Esophagus muscularis mucosa (tissue), 4 donors: Measurements from ENCODE around the gene SLC24A4. TPM values are rescaled to one million over a fixed set of nuclear protein-coding genes. Genes with fewer than 3 reads are reported as not detected.

Experiments
- DNase-seq: peaks from one replicate; pipeline ENCODE4 v3.0.0-alpha.2; 2017; ENCODE audit errors: extremely low spot score
- H3K27ac ChIP-seq, 4 donors: fragments of 200-600 bp; sonication (generic); replicated peaks in 1 of 4; 1 replicate in 3 of 4; 2 replicates in 1 of 4; pipeline ENCODE4 v1.5.1; 2016 to 2019; ENCODE audit warnings: mild to moderate bottlenecking in 1 of 4
- H3K27me3 ChIP-seq, 4 donors: fragments of 200-600 bp; sonication (generic); one replicate each; pipeline versions ENCODE4 v1.5.1 to v1.6.0; 2016 to 2019
- H3K36me3 ChIP-seq, 4 donors: fragments of 200-600 bp; sonication (generic); one replicate each; pipeline ENCODE4 v1.5.1; 2016 to 2019
- H3K4me1 ChIP-seq, 4 donors: fragments of 200-600 bp; sonication (generic); one replicate each; pipeline ENCODE4 v1.5.1; 2016 to 2019
- H3K4me3 ChIP-seq, 4 donors: fragments of 200-600 bp; sonication (generic); 1 replicate in 2 of 4; 2 replicates in 2 of 4; pipeline ENCODE4 v1.5.1; 2016 to 2019; ENCODE audit warnings: mild to moderate bottlenecking in 4 of 4, moderate library complexity in 1 of 4
- H3K9me3 ChIP-seq, 4 donors: fragments of 200-600 bp; sonication (generic); 1 replicate in 3 of 4; 2 replicates in 1 of 4; pipeline ENCODE4 v1.5.1; 2016 to 2019
- EP300 ChIP-seq: sonication (generic); formaldehyde crosslinking; IDR thresholded peaks from one replicate; pipeline ENCODE4 v1.6.1; 2017; ENCODE audit warnings: antibody characterized with exemption
- POLR2A ChIP-seq: fragments of 450-650 bp; IDR thresholded peaks from one replicate; pipeline ENCODE4 v1.6.1; 2017; ENCODE audit warnings: antibody characterized with exemption, moderate library complexity, mild to moderate bottlenecking, low read depth
- POLR2AphosphoS5 ChIP-seq, 2 donors: sonication (generic); formaldehyde crosslinking; IDR thresholded peaks; one replicate each; pipeline ENCODE4 v1.6.1; 2017; ENCODE audit warnings: antibody characterized with exemption in 2 of 2
- WGBS: methylation state at CpG from one replicate; pipeline ENCODE4 v1.1.5; 2018; 5-methylcytosine and 5-hydroxymethylcytosine counted together
- intact Hi-C: fragments of 100-400 bp; cut with DNase I; formaldehyde crosslinking; loops from one replicate; pipeline ENCODE4 v1.15.1; 2023
- total RNA-seq, 4 donors: library from RNA; depleted of rRNA; stranded (reverse); fragments of >200 nt; gene quantifications; one replicate each; pipeline versions ENCODE4 v1.1.0 to v1.2.1, GENCODE V29; 2016
- TF ChIP-seq, protein P1 (sequence below), 3 experiments: fragments of 200-600 bp in 2 of 3; fragments of 450-650 bp in 1 of 3; sonication (generic) in 2 of 3; IDR thresholded peaks; one replicate each; pipeline ENCODE4 v1.5.1; 2017 to 2019; ENCODE audit warnings: antibody characterized with exemption in 3 of 3, mild to moderate bottlenecking in 2 of 3, moderate library complexity in 1 of 3

SLC24A4 gene
- total RNA-seq, 4 donors from 2014 or later: 1.7 to 2.9 (median 2.1) TPM

DNA sequence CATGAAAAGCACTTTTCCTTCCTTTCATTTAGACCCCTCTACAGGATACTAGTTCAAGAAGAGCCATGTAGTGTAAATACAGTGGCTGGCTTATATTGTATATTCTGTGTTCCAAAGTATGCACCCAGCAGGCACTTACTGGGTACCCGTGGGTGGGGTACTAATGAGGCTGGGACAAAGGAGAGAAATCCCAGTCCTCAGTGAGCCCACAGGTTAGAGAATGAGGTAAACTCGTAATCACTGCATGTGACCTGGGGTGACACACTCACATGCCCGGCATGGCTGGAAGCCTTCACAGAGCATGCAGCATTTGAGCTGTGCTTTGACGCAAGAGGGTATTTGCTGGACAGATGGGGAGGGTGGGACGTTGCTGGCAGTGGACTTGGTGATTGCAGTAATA is 17.1 kb downstream of the SLC24A4 start:
- intact Hi-C loops: no loop called here
- no peak for DNase-seq
- 74% methylated on average over 5 of the region's 5 CpGs for WGBS
- H3K36me3 ChIP-seq: no peaks in the 10 kb centered on the region
- no peaks in the 10 kb centered on the region for H3K9me3 ChIP-seq
- no peak for TF ChIP-seq POLR2A
- TF ChIP-seq, protein P1, sequence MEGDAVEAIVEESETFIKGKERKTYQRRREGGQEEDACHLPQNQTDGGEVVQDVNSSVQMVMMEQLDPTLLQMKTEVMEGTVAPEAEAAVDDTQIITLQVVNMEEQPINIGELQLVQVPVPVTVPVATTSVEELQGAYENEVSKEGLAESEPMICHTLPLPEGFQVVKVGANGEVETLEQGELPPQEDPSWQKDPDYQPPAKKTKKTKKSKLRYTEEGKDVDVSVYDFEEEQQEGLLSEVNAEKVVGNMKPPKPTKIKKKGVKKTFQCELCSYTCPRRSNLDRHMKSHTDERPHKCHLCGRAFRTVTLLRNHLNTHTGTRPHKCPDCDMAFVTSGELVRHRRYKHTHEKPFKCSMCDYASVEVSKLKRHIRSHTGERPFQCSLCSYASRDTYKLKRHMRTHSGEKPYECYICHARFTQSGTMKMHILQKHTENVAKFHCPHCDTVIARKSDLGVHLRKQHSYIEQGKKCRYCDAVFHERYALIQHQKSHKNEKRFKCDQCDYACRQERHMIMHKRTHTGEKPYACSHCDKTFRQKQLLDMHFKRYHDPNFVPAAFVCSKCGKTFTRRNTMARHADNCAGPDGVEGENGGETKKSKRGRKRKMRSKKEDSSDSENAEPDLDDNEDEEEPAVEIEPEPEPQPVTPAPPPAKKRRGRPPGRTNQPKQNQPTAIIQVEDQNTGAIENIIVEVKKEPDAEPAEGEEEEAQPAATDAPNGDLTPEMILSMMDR (IDR thresholded peaks at IDR 0.05): no peak
- no peak for TF ChIP-seq EP300
- TF ChIP-seq POLR2AphosphoS5 (IDR thresholded peaks at IDR 0.05): no peak
- H3K4me1 ChIP-seq: no peaks in the 10 kb centered on the region
- H3K27me3 ChIP-seq: peaks cover 0 to 4% (median 0%) of the 10 kb centered on the region in 4 donors
- no peak overlapping the region for H3K27ac ChIP-seq
- no peak overlapping the region for H3K4me3 ChIP-seq

DNA sequence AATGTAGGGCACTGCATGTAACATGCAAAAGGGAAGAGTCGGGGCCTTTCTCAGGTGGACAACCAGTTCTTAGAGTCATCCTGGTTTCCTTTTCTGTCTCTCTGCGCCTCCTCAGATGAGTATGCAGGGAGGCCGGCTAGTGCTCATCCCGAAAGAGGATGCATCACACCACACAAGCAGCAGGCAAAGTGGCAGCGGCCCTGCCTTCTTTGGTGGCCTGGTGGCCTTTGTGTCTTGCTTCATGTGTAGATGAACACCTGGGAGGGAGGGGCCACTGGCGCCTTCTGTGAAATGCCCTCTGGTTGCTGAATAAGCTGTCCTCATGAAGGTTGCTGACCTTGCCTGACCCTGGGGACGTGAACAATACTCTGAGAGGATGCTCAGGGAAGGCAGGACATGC is 18.0 kb downstream of the SLC24A4 start:
- H3K9me3 ChIP-seq: no peaks in the 10 kb centered on the region
- intact Hi-C loops: no loop called here
- DNase-seq: no peak
- H3K27ac ChIP-seq: no peak overlapping the region
- H3K4me1 ChIP-seq: no peaks in the 10 kb centered on the region
- no peak overlapping the region for H3K4me3 ChIP-seq
- no peaks in the 10 kb centered on the region for H3K36me3 ChIP-seq
- H3K27me3 ChIP-seq: peaks cover 0 to 4% (median 0%) of the 10 kb centered on the region in 4 donors
- TF ChIP-seq POLR2AphosphoS5 (IDR thresholded peaks at IDR 0.05): no peak
- TF ChIP-seq, protein P1 (IDR thresholded peaks at IDR 0.05): no peak
- no peak for TF ChIP-seq EP300
- no peak for TF ChIP-seq POLR2A
- WGBS: 89% methylated on average over 7 of the region's 7 CpGs

DNA sequence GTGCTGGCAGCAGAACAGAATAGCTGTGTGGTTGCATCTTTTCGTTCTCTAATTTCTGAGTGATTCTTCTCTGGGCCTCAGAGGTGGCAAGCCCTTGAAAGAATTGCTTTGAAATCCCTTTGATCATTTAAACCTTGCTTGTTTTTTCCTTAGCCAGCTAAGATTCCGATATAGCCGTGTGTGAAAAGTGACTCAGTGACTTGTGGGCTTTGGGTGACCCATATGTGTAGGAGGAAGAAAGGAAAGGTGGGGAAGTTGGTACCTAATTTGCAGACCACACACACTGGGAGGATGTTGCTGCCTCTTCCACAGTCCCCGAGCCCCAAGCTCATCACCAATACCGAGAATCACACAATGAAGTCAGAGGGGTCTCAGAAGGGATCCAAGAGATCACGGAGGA is 18.8 kb downstream of the SLC24A4 start:
- 89% methylated on average over 6 of the region's 6 CpGs for WGBS
- Histone ChIP-seq H3K36me3 (no peaks in the 10 kb centered on the region), H3K9me3 (no peaks in the 10 kb centered on the region), H3K27me3 (peaks cover 0 to 4% (median 0%) of the 10 kb centered on the region in 4 donors), H3K27ac (no peak overlapping the region), H3K4me1 (no peaks in the 10 kb centered on the region), H3K4me3 (no peak overlapping the region)
- TF ChIP-seq POLR2AphosphoS5 (IDR thresholded peaks at IDR 0.05): no peak
- no peak for TF ChIP-seq POLR2A
- TF ChIP-seq, protein P1 (IDR thresholded peaks at IDR 0.05): no peak
- no peak for TF ChIP-seq EP300
- no peak for DNase-seq
- intact Hi-C loops: no loop called here

DNA sequence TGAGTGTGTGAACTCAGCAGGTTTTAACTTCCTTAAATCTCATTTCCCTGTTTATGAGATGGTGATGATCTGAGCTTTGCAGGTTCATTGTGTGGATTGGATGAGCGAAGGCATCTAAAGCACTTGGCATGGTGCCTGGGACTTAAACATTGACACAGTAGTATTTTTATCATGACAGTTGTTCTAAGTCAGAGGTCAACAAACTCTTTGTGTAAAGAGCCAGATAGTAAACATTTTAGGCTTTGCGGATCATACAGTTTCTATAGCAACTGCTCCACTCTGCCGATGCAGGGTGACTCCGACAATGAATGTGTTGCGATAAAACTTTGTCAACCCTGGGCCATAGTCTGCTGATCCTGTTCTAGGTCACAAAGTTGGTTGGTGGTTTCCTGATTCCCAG is 25.2 kb downstream of the SLC24A4 start:
- Histone ChIP-seq H3K9me3 (no peaks in the 10 kb centered on the region), H3K36me3 (no peaks in the 10 kb centered on the region), H3K27me3 (peaks cover 0 to 4% (median 0%) of the 10 kb centered on the region in 4 donors), H3K4me1 (no peaks in the 10 kb centered on the region), H3K4me3 (no peak overlapping the region), H3K27ac (no peak overlapping the region)
- intact Hi-C loops: no loop called here
- TF ChIP-seq EP300 (no peak), POLR2A (no peak), POLR2AphosphoS5 (IDR thresholded peaks at IDR 0.05) (no peak)
- TF ChIP-seq, protein P1 (IDR thresholded peaks at IDR 0.05): no peak
- no peak for DNase-seq
- WGBS: 47% methylated on average over 5 of the region's 5 CpGs

DNA sequence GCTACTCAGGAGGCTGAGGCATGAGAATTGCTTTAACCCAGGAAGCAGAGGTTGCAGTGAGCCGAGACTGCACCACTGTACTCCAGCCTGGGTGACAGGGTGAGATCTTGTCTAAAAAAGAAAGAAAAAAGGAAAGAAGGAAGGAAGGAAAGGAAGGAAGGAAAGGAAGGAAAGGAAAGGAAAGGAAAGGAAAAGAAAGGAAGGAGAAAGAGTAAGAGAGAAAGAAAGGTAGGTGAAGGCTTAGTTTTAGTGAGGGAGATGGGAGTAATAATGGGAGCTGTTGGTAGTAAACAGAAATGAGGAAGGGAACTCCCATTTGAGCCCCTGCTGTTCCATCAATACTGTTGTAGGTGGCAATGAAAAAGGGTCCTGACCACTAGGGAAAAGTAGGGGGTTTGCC is 28.8 kb downstream of the SLC24A4 start:
- 89% methylated on average over 1 of the region's 1 CpG for WGBS
- no peaks in the 10 kb centered on the region for H3K9me3 ChIP-seq
- H3K4me1 ChIP-seq: no peaks in the 10 kb centered on the region
- intact Hi-C loops: no loop called here
- no peak overlapping the region for H3K4me3 ChIP-seq
- H3K36me3 ChIP-seq: no peaks in the 10 kb centered on the region
- DNase-seq: no peak
- H3K27me3 ChIP-seq: peaks cover 0 to 30% (median 0%) of the 10 kb centered on the region in 4 donors
- no peak overlapping the region for H3K27ac ChIP-seq
- no peak for TF ChIP-seq POLR2AphosphoS5 (IDR thresholded peaks at IDR 0.05)
- TF ChIP-seq, protein P1 (IDR thresholded peaks at IDR 0.05): no peak
- no peak for TF ChIP-seq POLR2A
- TF ChIP-seq EP300: no peak
